ENCODE data around the gene TULP1. TPM values are rescaled to one million over a fixed set of nuclear protein-coding genes. Genes with fewer than 3 reads are reported as not detected.

The TULP1 gene
- total RNA-seq, 2 donors from 2014 or later, result not detected

GRCh38 chr6:35448191-35448590, 64.5 kb downstream of the TULP1 start:
- intact Hi-C loops (cut with DNase I), result no loop called here

More at GRCh38 chr6:35448191-35448590, 64.5 kb downstream of the TULP1 start:
- DNase-seq (ENCODE audit: low spot score), result no peak

Small RNA genes lying within 50 kb of the gene (microRNA-seq; reads per million reads assigned to microRNA genes)
- 0.65 to 0.78 reads per million in 2 donors for gene MIR7111 (ENCODE audit: borderline microRNAs expressed in 2 of 2)

Other genes starting within 250 kb of the TULP1 start
- gene DEF6, start 215.1 kb downstream of the TULP1 start, total RNA-seq, result 1 to 10 TPM; 5.5 to 6.0 TPM
- 10 to 100 TPM; 16.3 to 19.8 TPM for gene PPARD, start 170.3 kb downstream of the TULP1 start, total RNA-seq
- 1 to 10 TPM; 2.5 to 4.0 TPM for gene FANCE, start 60.6 kb downstream of the TULP1 start, total RNA-seq
- gene RPL10A, start 44.5 kb downstream of the TULP1 start, total RNA-seq, result 1,000 to 10,000 TPM in 1 of 2 donors, 100 to 1,000 TPM in 1; 816 to 1,010 TPM
- 10 to 100 TPM; 69.8 to 73.8 TPM for gene TEAD3, start 15.8 kb downstream of the TULP1 start, total RNA-seq
- 100 to 1,000 TPM in 1 of 2 donors, 10 to 100 TPM in 1; 83.1 to 193 TPM for gene FKBP5, start 176.0 kb upstream of the TULP1 start, total RNA-seq
- 1 to 10 TPM in 1 of 2 donors, under 1 TPM in 1; 0.57 to 1.1 TPM for gene ARMC12, start 224.1 kb upstream of the TULP1 start, total RNA-seq